Measurements from ENCODE around the gene UMOD.

DNA sequence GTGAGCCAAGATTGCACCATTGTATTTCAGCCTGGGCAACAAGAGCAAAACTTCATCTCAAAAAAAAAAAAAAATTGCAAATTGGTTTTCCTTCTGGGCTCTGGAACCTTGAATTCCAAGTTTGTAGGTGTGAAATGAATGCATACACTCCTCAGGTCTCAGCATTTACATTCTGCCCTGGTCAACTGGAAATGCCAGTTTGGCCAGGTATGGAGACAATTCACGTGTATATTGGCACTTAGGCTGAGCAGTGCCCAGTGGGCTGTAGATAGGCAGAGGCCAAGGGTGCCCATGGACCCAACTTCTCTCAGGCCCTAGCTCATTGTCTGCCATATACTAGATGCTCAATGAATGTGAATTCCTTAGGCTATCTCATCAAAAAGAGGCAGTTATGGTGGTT is 36.3 kb upstream of the UMOD start:
- no peak for TF ChIP-seq POLR2A (IDR thresholded peaks at IDR 0.05)
- TF ChIP-seq, protein P1, sequence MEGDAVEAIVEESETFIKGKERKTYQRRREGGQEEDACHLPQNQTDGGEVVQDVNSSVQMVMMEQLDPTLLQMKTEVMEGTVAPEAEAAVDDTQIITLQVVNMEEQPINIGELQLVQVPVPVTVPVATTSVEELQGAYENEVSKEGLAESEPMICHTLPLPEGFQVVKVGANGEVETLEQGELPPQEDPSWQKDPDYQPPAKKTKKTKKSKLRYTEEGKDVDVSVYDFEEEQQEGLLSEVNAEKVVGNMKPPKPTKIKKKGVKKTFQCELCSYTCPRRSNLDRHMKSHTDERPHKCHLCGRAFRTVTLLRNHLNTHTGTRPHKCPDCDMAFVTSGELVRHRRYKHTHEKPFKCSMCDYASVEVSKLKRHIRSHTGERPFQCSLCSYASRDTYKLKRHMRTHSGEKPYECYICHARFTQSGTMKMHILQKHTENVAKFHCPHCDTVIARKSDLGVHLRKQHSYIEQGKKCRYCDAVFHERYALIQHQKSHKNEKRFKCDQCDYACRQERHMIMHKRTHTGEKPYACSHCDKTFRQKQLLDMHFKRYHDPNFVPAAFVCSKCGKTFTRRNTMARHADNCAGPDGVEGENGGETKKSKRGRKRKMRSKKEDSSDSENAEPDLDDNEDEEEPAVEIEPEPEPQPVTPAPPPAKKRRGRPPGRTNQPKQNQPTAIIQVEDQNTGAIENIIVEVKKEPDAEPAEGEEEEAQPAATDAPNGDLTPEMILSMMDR (IDR thresholded peaks at IDR 0.05) = no peak

All from uterus (tissue), 2 donors.